ENCODE results near the gene EPHA6. TPM values are rescaled to one million over a fixed set of nuclear protein-coding genes. Genes with fewer than 3 reads are reported as not detected.

EPHA6 gene
- total RNA-seq, result not detected in 2 replicates

GRCh38 chr3:96813820-96814650 is at the start of gene EPHA6:
EPHA6 (plus strand) TSS chr3:96814594.
- Histone ChIP-seq H3K27me3 (ENCODE audit: control insufficient read depth, insufficient read depth, low read length) (peaks cover 27% of the 10 kb centered on the region), H3K4me3 (ENCODE audit: low read depth, low read length) (peak within 1 kb of the TSS; percentile 51), H3K36me3 (ENCODE audit: control insufficient read depth, insufficient read depth, low read length) (no peaks in the 10 kb centered on the region)
- TF ChIP-seq CTCF (IDR thresholded peaks at IDR 0.05; ENCODE audit: insufficient read depth, low read length, poor library complexity, severe bottlenecking), result no peak
- DNase-seq (ENCODE audit: low read depth), result peak; percentile 7

- TF ChIP-seq CTCF (IDR thresholded peaks at IDR 0.05; ENCODE audit: insufficient read depth, low read length, poor library complexity, severe bottlenecking), result no peak
- no peak overlapping the region for H3K4me3 ChIP-seq (ENCODE audit: low read depth, low read length)
- no peaks in the 10 kb centered on the region for H3K27me3 ChIP-seq (ENCODE audit: control insufficient read depth, insufficient read depth, low read length)
- DNase-seq (ENCODE audit: low read depth), result no peak
- no peaks in the 10 kb centered on the region for H3K36me3 ChIP-seq (ENCODE audit: control insufficient read depth, insufficient read depth, low read length)
These were observed 37.6 kb upstream of the EPHA6 start for GRCh38 chr3:96776818-96777217.

- DNase-seq (ENCODE audit: low read depth), result no peak
- no peaks in the 10 kb centered on the region for H3K36me3 ChIP-seq (ENCODE audit: control insufficient read depth, insufficient read depth, low read length)
- H3K27me3 ChIP-seq (ENCODE audit: control insufficient read depth, insufficient read depth, low read length), result no peaks in the 10 kb centered on the region
- no peak for TF ChIP-seq CTCF (IDR thresholded peaks at IDR 0.05; ENCODE audit: insufficient read depth, low read length, poor library complexity, severe bottlenecking)
- H3K4me3 ChIP-seq (ENCODE audit: low read depth, low read length), result no peak overlapping the region
These were observed 34.6 kb upstream of the EPHA6 start for GRCh38 chr3:96779810-96780209.

GRCh38 chr3:96796101-96796500 is 18.3 kb upstream of the EPHA6 start:
- H3K27me3 ChIP-seq (ENCODE audit: control insufficient read depth, insufficient read depth, low read length), result no peaks in the 10 kb centered on the region
- no peak for DNase-seq (ENCODE audit: low read depth)
- H3K36me3 ChIP-seq (ENCODE audit: control insufficient read depth, insufficient read depth, low read length), result no peaks in the 10 kb centered on the region
- no peak for TF ChIP-seq CTCF (IDR thresholded peaks at IDR 0.05; ENCODE audit: insufficient read depth, low read length, poor library complexity, severe bottlenecking)
- H3K4me3 ChIP-seq (ENCODE audit: low read depth, low read length), result no peak overlapping the region

- TF ChIP-seq CTCF (IDR thresholded peaks at IDR 0.05; ENCODE audit: insufficient read depth, low read length, poor library complexity, severe bottlenecking), result no peak
- no peaks in the 10 kb centered on the region for H3K36me3 ChIP-seq (ENCODE audit: control insufficient read depth, insufficient read depth, low read length)
These were observed 10.5 kb upstream of the EPHA6 start for GRCh38 chr3:96803870-96804269.

GRCh38 chr3:96806341-96806740 is 8.1 kb upstream of the EPHA6 start:
- TF ChIP-seq CTCF (IDR thresholded peaks at IDR 0.05; ENCODE audit: insufficient read depth, low read length, poor library complexity, severe bottlenecking), result no peak
- H3K4me3 ChIP-seq (ENCODE audit: low read depth, low read length), result no peak overlapping the region
- H3K27me3 ChIP-seq (ENCODE audit: control insufficient read depth, insufficient read depth, low read length), result no peaks in the 10 kb centered on the region
- no peaks in the 10 kb centered on the region for H3K36me3 ChIP-seq (ENCODE audit: control insufficient read depth, insufficient read depth, low read length)
- no peak for DNase-seq (ENCODE audit: low read depth)

More at GRCh38 chr3:96803870-96804269, 10.5 kb upstream of the EPHA6 start:
- DNase-seq (ENCODE audit: low read depth), result no peak
- no peak overlapping the region for H3K4me3 ChIP-seq (ENCODE audit: low read depth, low read length)
- no peaks in the 10 kb centered on the region for H3K27me3 ChIP-seq (ENCODE audit: control insufficient read depth, insufficient read depth, low read length)
